Activated CD8-positive, alpha-beta memory T cell treated with anti-CD3 and anti-CD28 coated beads, Interleukin-2, amount 50 U/mL, for 1 hour (primary cell): ENCODE data around the gene PTPN5.
"Not testable (repeated sequence)": the region's sequence is repeated elsewhere in the genome, so short reads cannot be mapped to it uniquely, and the experiment has no call there.

Source experiments
- DNase-seq: peaks from one replicate; pipeline ENCODE4 v3.0.0-alpha.2; 2020; ENCODE audit errors: extremely low read depth

PTPN5 gene

GRCh38 chr11:18709414-18709813, 82.2 kb downstream of the PTPN5 start:
- no peak for DNase-seq

- no peak for DNase-seq
These were observed 83.7 kb downstream of the PTPN5 start for GRCh38 chr11:18707811-18708340.

- no peak for DNase-seq
These were observed 85.0 kb downstream of the PTPN5 start for GRCh38 chr11:18706330-18707243.

GRCh38 chr11:18705651-18706281, 85.8 kb downstream of the PTPN5 start:
- no peak for DNase-seq

- no peak for DNase-seq
These were observed 86.9 kb downstream of the PTPN5 start for GRCh38 chr11:18704698-18705097.

- no peak for DNase-seq
These were observed 87.5 kb downstream of the PTPN5 start for GRCh38 chr11:18704045-18704645.

DNA sequence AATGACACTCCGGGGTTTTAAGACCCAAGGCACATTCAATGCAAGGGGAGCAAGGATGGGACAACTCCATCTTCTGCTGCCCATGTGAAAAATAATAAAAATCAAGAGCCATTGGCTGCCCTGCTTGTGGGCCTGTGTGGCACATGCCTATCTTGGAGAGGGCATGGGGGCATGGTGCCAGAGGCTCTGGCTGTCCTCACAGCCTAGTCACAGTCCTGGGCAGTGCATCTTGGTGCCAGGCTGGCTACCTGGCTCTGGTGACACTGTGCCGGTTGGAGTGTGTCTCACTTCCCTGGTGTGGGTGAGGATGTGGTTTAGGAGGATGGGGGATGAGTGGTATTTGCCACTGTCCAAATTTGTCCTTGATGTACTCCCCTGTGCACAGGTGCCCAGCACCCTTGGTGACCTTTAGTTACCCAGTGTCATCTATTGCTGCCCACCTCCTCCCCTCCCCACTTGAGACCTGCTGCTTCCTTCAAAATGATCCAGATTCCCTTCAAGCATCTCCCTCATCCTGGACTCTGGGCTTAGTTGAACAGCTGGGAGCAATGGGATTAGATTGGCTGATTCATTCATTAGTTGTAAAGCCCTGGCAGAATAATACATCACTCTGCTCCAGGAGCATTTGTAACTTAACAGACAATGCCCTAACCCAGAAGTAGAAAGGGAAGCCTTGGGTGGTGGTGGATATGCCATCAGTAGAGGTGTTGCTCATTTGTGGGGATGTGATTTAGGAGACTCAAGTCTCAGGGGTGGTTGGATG, 88.4 kb downstream of the PTPN5 start:
- DNase-seq: no peak

GRCh38 chr11:18701614-18702216, 89.9 kb downstream of the PTPN5 start:
- DNase-seq: no peak

DNA sequence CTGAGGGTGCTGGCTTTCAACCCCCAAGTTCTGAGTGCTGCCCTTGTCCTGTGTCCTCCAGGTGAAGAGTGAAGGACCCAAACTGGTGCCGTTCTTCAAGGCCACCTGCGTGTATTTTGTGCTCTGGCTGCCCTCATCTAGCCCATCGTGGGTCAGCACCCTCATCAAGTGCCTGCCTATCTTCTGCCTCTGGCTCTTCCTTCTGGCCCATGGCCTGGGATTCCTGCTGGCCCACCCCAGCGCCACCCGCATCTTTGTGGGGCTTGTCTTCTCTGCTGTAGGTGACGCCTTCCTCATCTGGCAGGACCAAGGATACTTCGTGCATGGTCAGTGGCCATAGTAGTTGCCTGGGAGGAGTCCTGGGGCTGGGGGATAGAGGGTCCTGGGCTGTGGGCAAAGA, 90.7 kb downstream of the PTPN5 start:
- no peak for DNase-seq

- no peak for DNase-seq
These were observed 91.2 kb downstream of the PTPN5 start for GRCh38 chr11:18700375-18700774.

DNA sequence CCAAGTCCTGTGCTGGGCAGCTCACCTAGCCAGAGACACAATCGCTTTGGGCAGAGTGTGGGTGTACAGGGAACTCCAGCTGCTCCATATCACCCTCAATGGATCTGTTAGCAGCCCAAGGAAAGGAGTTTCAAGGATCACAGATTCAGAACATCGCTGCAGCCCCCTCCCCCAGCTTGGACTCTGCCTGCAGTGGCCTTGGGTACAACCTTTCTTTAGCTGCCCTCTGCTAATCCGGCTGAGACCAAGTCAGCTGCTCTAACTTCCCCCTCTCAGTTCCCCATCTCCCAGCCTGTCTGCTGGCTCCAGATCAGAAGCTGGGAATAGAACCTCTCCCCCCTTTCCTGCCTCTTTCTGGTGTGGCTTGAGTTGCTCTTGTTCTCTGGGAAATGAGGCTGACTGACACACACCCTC, 91.7 kb downstream of the PTPN5 start:
- no peak for DNase-seq

DNA sequence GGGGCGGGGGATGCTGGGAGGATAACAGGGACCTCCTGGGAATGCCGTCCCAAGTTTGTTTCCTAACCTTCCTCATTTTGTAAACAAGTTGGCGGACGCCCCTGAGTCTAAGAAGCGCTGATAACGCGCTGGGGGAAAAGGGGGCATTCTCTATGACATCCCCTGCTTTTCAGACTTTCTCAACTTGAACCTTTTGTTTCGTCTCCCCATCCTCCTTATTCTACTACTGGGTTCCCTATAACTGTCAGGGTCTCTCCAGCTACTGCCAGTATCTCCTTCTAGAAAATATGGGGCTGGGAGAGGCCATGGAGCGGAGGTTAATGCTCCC, 92.4 kb downstream of the PTPN5 start:
- DNase-seq: no peak

DNA sequence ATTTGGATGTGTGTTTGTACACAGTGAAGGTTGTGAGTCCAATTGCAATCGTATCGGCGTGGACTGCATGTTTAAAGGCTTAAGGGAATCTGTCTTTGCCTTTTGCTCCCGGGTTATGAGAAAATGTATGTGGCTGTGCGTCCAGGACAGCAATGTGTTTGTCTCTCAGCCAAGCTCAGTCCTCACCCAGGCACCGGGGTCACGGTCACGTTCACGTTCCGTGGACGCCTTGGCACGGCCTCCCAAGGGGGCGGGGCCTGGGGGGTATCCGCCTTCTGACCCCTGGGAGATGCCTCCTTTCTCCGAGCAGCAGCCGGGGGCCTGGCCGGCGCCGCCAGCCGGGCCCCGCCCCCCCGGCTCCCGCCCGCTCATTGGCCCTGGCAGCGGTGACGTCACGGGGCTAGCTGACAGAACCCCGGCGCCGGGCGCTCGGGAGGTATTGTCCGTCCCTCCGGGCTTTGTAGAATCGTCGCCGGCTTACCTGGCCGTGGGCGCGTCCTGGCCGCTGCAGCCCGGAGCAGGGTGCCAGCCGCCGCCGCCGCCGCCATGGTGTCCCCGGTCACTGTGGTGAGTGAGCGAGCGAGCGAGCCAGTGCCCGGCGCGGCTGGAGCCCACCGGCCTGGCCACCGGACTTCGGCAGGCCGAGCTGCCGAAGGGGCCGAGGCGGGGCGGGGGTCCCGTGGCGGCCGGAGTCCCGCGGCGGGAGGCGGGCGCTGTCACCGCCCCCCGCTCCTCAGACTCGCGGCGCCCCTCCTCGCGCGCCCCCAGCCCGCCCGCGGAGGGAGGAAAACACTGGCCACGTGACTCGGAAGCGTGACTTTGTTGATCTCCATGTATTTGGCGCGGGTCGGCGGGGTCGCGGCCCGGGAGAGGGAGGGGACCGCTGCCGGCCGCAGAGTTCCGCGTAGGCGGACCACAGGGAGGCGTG, 93.0 kb downstream of the PTPN5 start, which contains the start of gene TMEM86A:
Gene TMEM86A (plus strand): TSS at position 439 of the 928 bp plus-strand sequence. CDS start 108 bp downstream, at position 547.
- DNase-seq: peak; percentile 76

- no peak for DNase-seq
These were observed 94.0 kb downstream of the PTPN5 start for GRCh38 chr11:18697576-18697975.

DNA sequence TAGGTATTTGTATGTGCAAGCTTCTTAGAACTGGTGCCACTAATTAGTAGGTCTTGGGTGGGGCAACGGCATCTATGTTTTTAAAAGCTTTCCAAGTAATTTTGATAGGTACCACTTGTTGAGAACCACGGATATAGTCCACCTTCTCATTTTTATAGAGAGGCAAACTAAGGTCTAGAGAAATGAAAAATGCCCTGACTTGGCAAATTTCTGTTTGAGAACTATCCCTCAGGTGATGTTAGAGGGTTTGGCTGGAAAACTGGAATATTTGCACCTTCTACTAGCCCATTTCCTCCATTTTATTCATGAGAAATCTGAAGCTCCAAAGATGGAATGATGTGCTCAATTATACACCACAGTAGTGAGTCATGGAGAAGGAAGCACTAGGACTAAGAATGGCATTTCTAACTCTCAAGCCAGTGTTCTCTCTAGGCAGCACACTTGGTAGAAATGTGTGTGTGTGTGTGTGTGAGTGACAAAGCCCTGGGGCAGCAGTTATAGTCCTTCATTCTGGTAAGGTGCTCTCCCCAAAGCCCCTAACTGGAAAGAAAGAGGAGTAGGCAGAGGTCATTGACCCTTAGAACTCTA, 94.9 kb downstream of the PTPN5 start:
- no peak for DNase-seq

DNA sequence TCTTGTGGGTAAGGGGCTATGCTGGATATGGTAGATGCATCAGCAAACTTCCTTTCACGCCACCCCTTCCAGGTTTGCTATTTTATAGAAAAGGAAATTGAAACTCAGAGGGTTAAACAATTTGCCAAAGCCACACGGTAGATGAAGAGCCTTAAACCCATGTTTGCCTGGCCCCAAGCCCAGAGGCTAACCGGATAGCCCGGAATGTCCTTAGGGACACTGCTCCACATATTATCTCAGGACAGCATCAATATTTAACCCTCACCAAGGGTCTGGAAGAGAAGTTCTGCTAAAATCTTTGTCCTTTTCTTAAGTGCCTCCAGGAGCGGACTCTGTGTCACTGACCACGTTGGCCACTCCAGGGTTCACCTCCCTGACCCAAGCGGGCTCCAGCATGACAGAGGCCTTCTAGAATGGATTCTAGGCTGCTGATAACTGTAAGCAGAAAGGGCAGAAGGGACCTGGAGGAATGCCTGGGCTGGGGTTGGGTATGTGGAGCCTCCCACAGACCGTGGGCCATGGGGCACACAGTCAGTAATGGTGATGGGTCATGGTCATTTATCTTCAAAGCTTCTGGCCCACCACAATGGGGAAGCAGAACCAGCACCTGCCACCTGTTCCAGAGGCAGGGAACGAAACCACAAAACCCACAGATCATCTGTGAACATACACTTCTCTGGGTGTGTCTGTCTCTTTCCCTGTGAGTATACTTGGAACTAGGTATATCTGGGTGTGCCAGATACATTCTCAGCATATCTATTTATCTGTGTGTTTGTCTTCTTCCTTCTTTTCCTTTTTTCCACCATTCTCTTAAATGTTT, 98.4 kb downstream of the PTPN5 start:
- DNase-seq: no peak

DNA sequence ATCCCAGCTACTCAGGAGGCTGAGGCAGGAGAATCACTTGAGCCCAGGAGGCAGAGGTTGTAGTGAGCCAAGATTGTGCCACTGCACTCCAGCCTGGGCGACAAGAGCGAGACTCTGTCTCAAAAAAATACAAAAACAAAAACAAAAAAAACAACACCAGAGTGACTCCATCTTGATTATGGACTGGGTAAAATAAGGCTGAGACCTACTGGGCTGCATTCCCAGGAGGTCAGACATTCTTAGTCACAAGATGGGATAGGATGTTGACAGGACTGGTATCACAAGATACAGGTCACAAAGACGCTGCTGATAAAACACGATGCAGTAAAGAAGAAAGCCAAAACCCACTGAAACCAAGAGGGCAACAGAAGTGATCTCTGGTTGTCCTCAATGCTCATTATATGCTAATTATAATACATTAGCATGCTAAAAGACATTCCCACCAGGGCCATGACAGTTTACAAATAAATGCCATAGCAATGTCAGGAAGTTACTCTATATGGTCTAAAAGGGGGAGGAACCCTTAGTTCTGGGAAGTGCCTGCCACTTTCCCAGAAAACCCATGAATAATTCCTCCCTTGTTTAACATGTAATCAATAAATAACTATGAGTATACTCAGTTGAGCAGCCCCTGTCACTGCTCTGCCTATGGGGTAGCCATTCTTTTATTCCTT, 100.0 kb downstream of the PTPN5 start:
- not testable (repeated sequence) for DNase-seq

DNA sequence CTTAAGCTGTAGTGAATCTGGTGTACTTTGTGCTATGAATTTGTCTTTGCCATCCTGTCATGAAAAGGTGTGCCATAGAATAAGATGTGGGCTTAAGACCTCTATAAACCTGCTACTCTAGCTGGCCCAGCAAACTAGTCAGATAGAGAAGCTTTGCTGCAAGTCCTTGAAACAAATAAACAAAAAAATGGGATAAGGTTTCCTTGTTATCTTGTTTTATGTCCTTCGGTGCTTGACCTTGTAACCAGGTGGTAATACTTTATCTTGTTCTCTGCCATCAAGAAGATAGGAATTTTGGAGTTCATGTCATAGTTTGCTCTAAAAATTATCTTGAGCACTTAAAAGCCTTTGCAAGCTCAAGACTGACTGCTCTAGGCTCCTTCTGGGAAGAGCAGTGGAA, 107.3 kb downstream of the PTPN5 start:
- no peak for DNase-seq
